ENCODE measurements around the gene EIF2AK2.

EIF2AK2 gene

DNA sequence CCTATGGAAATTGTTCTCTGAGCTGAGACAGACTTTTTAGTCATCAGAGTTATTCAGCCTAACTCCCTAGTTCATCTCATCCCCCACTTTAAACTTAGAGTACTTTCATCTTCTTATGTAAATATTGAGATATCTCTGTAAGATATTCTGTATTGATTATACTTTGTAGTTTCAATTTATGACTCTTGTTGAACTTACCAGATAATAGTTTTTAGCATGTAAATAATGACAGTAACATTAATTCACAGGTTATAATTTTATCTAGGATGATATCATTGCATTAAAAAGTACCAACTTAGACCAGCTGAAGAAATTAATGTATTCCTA, 14.8 kb upstream of the EIF2AK2 start:
- no peak for TF ChIP-seq CTCF (IDR thresholded peaks at IDR 0.05; ENCODE audit: low read depth, low read length, missing control alignments)
- H3K4me3 ChIP-seq (ENCODE audit: low read depth, low read length), result no peak overlapping the region
- in situ Hi-C loops (cut with HindIII; ENCODE audit: low sequenced_read_pairs), result no loop called here
- no peak for DNase-seq (ENCODE audit: low read depth)

DNA sequence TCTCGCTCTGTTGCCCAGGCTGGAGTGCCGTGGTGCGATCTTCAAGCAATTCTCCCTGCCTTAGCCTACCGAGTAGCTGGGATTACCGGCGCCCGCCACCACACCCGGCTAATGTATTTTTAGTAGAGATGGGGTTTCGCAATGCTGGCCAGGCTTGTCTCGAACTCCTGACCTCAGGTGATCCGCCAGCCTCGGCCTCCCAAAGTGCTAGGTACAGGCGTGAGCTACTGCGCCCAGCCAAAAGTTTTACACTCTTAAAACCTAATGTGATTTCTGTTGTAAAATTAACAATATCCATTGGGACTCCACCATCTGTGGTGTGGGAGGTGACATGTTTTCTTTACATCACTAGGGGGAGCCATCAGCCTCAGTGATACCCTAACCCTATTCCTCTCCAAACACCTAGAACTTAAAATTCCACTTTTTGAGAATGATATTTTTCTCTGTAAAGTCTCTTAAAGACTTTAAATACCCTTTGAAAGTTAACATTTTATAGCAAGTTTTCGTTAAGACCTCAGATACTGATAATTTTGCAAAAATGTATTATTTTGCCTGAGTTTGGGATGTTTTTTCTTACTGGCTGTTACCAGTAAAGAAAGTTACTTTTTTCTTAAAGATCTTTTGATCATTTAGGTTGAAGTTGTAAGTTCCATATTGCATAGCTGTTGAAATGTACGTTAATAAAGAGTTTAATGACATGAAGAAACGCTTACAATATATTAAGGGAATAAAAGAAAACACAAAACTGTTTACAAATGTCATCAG, 11.6 kb upstream of the EIF2AK2 start:
- H3K4me3 ChIP-seq (ENCODE audit: low read depth, low read length), result no peak overlapping the region
- peak; percentile 80 for TF ChIP-seq CTCF (IDR thresholded peaks at IDR 0.05; ENCODE audit: low read depth, low read length, missing control alignments)
- DNase-seq (ENCODE audit: low read depth), result peak; percentile 16
- in situ Hi-C loops (cut with HindIII; ENCODE audit: low sequenced_read_pairs), result no loop called here

DNA sequence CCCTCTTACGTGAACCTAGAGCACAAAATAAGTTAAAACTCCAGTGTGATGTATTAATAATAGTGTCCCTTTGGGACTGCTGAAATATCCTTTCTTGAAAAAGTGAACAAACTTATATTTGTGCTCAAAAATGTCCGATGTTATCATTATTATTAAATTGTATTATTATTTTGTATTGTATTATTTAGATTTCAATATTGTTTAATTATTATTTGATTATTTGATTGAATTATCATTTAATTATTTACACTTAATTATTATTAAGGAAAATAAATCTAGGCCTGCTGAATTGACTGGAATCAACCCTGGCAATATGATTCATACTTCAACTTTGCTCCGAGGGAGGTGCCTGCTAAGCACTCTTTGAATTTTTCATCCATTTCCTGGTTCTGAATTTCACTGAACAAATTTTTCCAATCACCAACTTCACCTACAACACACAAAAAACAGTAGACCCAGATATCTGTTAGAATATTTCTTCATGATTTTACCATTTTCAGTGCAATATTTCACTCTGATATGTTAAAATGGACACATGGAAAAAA, 10.9 kb upstream of the EIF2AK2 start:
- no peak for DNase-seq (ENCODE audit: low read depth)
- no peak for TF ChIP-seq CTCF (IDR thresholded peaks at IDR 0.05; ENCODE audit: low read depth, low read length, missing control alignments)

DNA sequence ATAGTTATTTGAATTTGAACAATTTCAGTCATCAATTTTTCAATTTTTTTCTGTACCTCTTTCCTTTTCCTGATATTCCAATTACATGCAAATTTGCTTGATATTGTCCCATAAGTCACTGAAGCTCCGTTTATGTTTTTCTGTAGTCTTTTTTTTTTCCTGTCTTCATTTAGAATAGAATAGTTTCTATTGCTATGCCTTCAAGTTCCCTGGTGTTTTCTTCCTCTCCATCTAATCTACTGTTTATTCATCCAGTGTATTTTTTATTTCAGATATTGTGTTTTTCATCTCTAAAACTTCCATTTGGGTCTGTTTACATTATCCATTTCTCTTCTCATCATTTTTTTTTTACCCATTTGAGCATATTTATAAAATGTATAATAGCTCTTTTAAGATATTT, 8.0 kb upstream of the EIF2AK2 start:
- no peak for DNase-seq (ENCODE audit: low read depth)
- H3K4me3 ChIP-seq (ENCODE audit: low read depth, low read length), result no peak overlapping the region
- TF ChIP-seq CTCF (IDR thresholded peaks at IDR 0.05; ENCODE audit: low read depth, low read length, missing control alignments), result no peak
- in situ Hi-C loops (cut with HindIII; ENCODE audit: low sequenced_read_pairs), result no loop called here

More for the DNA sequence above, 10.9 kb upstream of the EIF2AK2 start:
- no peak overlapping the region for H3K4me3 ChIP-seq (ENCODE audit: low read depth, low read length)
- in situ Hi-C loops (cut with HindIII; ENCODE audit: low sequenced_read_pairs), result no loop called here

GRCh38 chr2:37156071-37156856, 516 bp downstream of the EIF2AK2 start:
- TF ChIP-seq CTCF (IDR thresholded peaks at IDR 0.05; ENCODE audit: low read depth, low read length, missing control alignments), result no peak
- in situ Hi-C loops (cut with HindIII; ENCODE audit: low sequenced_read_pairs), result no loop called here
- H3K4me3 ChIP-seq (ENCODE audit: low read depth, low read length), result peak overlapping the region; percentile 91
- DNase-seq (ENCODE audit: low read depth), result peak; percentile 15

DNA sequence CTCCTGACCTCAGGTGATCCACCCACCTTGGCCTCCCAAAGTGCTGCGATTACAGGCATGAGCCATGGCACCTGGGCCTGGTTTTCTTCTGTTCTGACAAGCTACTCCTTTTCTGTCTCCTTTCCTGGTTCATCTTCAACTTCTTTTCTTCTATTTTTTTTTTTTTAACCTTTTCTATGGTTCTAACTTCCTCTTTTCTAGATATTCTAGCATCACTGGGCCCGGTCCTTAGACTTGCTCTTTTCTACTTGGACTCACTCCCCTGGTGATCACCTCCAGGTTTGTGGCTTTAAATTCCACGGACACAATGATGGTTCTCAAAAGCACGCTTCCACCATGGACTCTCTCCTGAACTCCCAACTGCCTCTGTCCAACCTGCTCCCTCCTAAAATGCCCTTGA, 2.0 kb downstream of the EIF2AK2 start:
- H3K4me3 ChIP-seq (ENCODE audit: low read depth, low read length), result no peak overlapping the region
- in situ Hi-C loops (cut with HindIII; ENCODE audit: low sequenced_read_pairs), result no loop called here
- no peak for TF ChIP-seq CTCF (IDR thresholded peaks at IDR 0.05; ENCODE audit: low read depth, low read length, missing control alignments)
- no peak for DNase-seq (ENCODE audit: low read depth)
